ENCODE measurements around the gene IGSF10. TPM values are rescaled to one million over a fixed set of nuclear protein-coding genes. Genes with fewer than 3 reads are reported as not detected.

The IGSF10 gene
- total RNA-seq, 1 experiment from 2014 or later = 5.1 TPM

- DNase-seq (ENCODE audit: low read depth) = no peak
Measured at GRCh38 chr3:151419806-151420205, 41.1 kb downstream of the IGSF10 start.

GRCh38 chr3:151415289-151415688, 45.6 kb downstream of the IGSF10 start:
- DNase-seq (ENCODE audit: low read depth) = no peak

GRCh38 chr3:151412989-151413388, 47.9 kb downstream of the IGSF10 start:
- no peak for DNase-seq (ENCODE audit: low read depth)

Other genes with a start within 250 kb of the IGSF10 start
- not detected in 2 replicates for gene P2RY14, start 182.5 kb downstream of the IGSF10 start, total RNA-seq (2014; rRNA removed; shearing (Covaris generic))
- gene GPR87, start 144.2 kb downstream of the IGSF10 start, total RNA-seq (2014; rRNA removed; shearing (Covaris generic)) = 0.66 and 0.74 TPM in 2 replicates
- not detected in 2 replicates for gene P2RY13, start 131.5 kb downstream of the IGSF10 start, total RNA-seq (2014; rRNA removed; shearing (Covaris generic))
- not detected in 2 replicates for gene P2RY12, start 76.3 kb downstream of the IGSF10 start, total RNA-seq (2014; rRNA removed; shearing (Covaris generic))